MCF 10A (cell line): ENCODE data around the gene PDGFD. TPM values are rescaled to one million over a fixed set of nuclear protein-coding genes. Genes with fewer than 3 reads are reported as not detected.

ENCODE experiments used
- BruUV-seq: library from RNA; stranded (reverse); fragments of 400-500 nt; replicated peaks from 2 replicates; lab custom pipeline; 2021; lab: Mats Ljungman, UMichigan
- CTCF ChIA-PET: fragments of 300-600 bp; sonication (Branson Sonifier 250); formaldehyde crosslinking; extraction: SDS; loops from one replicate; lab custom pipeline; 2021; ENCODE audit warnings: antibody characterized with exemption, inconsistent platforms; lab: Yijun Ruan, JAX
- POLR2A ChIA-PET: fragments of 300-600, 350-650 bp; sonication (Branson Sonifier 250); formaldehyde crosslinking; extraction: SDS; loops from one replicate; lab custom pipeline; 2020; ENCODE audit warnings: antibody characterized with exemption, inconsistent platforms; lab: Yijun Ruan, JAX
- DNase-seq: peaks from one replicate; pipeline ENCODE4 v3.0.0-alpha.2; 2018; ENCODE audit not compliant: unreplicated experiment
- H3K27ac Mint-ChIP-seq: one replicate; pipeline ENCODE4 v1.8.0; 2022; ENCODE audit warnings: mild to moderate bottlenecking, low read depth, mixed read lengths; ENCODE audit not compliant: unreplicated experiment
- H3K27me3 Mint-ChIP-seq: one replicate; pipeline ENCODE4 v1.8.0; 2022; ENCODE audit warnings: mixed read lengths; ENCODE audit not compliant: insufficient read depth, unreplicated experiment
- H3K36me3 Mint-ChIP-seq: one replicate; pipeline ENCODE4 v1.8.0; 2022; ENCODE audit warnings: mild to moderate bottlenecking, moderate library complexity, mixed read lengths; ENCODE audit not compliant: insufficient read depth, unreplicated experiment
- H3K4me1 Mint-ChIP-seq: one replicate; pipeline ENCODE4 v1.8.0; 2022; ENCODE audit warnings: mixed read lengths; ENCODE audit not compliant: insufficient read depth, unreplicated experiment
- H3K4me3 Mint-ChIP-seq: one replicate; pipeline ENCODE4 v1.8.0; 2022; ENCODE audit warnings: mild to moderate bottlenecking, moderate library complexity, mixed read lengths; ENCODE audit not compliant: unreplicated experiment
- H3K9me3 Mint-ChIP-seq: one replicate; pipeline ENCODE4 v1.8.0; 2022; ENCODE audit warnings: mixed read lengths; ENCODE audit not compliant: unreplicated experiment
- intact Hi-C: fragments of 100-400 bp; cut with micrococcal nuclease; formaldehyde crosslinking; loops from 2 replicates; pipeline ENCODE4 v1.14.1; 2022
- total RNA-seq: library from RNA; stranded (reverse); gene quantifications from 2 replicates; pipeline ENCODE4 v1.2.3, GENCODE V29; 2022
- TF ChIP-seq, protein P1 (sequence below): fragments of 200-600 bp; IDR thresholded peaks from one replicate; pipeline ENCODE4 v1.8.0; 2022; ENCODE audit warnings: antibody characterized with exemption, mild to moderate bottlenecking; ENCODE audit not compliant: unreplicated experiment

Gene PDGFD
- total RNA-seq, 1 experiment from 2014 or later, result 0.61 TPM

DNA sequence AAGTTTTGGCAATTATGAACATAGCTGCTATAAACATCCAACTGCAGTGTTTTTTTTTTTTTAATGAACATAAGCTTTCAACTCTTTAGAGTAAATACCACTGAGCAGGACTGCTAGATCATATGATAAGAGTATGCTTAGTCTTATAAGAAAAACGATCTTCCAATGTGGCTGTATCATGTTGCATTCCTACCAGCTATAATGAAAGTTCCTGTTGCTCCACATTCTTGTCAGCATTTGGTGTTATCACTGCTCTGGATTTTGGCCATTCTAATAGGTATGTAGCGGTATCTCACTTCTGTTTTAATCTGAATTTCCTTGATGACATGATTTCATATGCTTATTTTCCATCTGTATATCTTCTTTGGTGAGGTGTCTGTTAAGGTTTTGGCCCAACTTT is 50.4 kb downstream of the PDGFD start:
- Mint-ChIP-seq H3K27me3 (no peaks in the 10 kb centered on the region), H3K27ac (no peak overlapping the region), H3K36me3 (no peaks in the 10 kb centered on the region), H3K9me3 (peaks cover 7% of the 10 kb centered on the region), H3K4me3 (no peak overlapping the region), H3K4me1 (no peaks in the 10 kb centered on the region)
- ChIA-PET CTCF (interaction anchor here (0.7 kb wide), 1 partner anchor 151 kb away, joined by 3 read pairs; no protein-coding TSS in a partner anchor), POLR2A (interaction anchor here (1.0 kb wide), 1 partner anchor 35 kb away, joined by 4 read pairs; no protein-coding TSS in a partner anchor)
- no peak for DNase-seq
- no TSS peak for BruUV-seq
- TF ChIP-seq, protein P1, sequence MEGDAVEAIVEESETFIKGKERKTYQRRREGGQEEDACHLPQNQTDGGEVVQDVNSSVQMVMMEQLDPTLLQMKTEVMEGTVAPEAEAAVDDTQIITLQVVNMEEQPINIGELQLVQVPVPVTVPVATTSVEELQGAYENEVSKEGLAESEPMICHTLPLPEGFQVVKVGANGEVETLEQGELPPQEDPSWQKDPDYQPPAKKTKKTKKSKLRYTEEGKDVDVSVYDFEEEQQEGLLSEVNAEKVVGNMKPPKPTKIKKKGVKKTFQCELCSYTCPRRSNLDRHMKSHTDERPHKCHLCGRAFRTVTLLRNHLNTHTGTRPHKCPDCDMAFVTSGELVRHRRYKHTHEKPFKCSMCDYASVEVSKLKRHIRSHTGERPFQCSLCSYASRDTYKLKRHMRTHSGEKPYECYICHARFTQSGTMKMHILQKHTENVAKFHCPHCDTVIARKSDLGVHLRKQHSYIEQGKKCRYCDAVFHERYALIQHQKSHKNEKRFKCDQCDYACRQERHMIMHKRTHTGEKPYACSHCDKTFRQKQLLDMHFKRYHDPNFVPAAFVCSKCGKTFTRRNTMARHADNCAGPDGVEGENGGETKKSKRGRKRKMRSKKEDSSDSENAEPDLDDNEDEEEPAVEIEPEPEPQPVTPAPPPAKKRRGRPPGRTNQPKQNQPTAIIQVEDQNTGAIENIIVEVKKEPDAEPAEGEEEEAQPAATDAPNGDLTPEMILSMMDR, result no peak
- intact Hi-C loops, result no loop called here

DNA sequence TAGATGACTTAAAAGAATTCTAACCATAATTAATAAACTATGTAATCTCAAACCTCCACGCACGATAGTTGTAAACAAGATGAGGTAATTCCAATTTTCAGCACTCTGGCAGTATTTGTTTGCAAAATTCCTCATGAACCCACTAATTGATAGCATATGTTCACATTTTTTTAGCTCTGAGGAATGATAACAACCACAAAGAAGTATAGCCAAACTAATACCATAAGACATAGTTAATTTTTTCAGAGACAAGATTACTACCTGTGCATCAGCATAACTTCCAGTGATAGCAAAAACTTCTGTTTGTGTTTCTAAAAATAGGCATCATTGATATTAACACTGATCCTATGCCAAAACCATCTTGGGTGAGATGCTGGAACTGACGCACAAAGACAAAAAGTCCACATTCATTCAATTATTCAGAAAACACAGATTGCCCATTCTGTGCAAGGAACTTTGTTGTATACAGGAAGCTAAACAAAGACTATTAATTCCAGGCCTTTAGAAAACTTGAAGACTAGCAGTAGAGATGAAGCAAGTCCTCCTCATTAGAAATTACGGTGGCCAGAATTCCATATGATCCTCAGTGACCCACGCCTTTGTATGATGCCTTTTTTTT is 57.7 kb downstream of the PDGFD start:
- Mint-ChIP-seq H3K27me3 (no peaks in the 10 kb centered on the region), H3K4me3 (no peak overlapping the region), H3K27ac (no peak overlapping the region), H3K4me1 (no peaks in the 10 kb centered on the region), H3K36me3 (no peaks in the 10 kb centered on the region), H3K9me3 (no peaks in the 10 kb centered on the region)
- CTCF ChIA-PET, result no interaction called here
- POLR2A ChIA-PET, result interaction anchor here (1.3 kb wide), 1 partner anchor 126 kb away, joined by 3 read pairs; no protein-coding TSS in a partner anchor
- no peak for DNase-seq
- no TSS peak for BruUV-seq
- intact Hi-C loops, result no loop called here
- TF ChIP-seq, protein P1, result no peak

DNA sequence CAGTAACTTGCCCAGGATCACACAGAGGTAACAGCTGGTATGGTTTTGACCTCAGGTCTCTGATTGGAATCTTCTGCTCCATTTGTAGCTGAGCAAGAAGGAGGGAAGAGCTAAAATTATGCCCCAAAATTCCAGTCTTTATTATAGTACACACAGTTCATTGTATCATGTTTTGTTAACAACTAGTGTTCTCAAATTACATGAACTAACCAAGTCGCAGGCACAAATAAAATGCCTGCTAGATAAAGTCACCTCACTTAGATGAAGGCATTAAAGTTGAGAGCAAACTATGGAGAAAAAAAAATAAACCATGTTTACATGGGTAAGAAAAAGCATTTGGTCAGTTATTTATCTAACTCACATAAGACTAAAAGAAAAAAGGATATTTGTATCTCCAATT is 58.8 kb downstream of the PDGFD start:
- H3K36me3 Mint-ChIP-seq, result no peaks in the 10 kb centered on the region
- H3K4me1 Mint-ChIP-seq, result no peaks in the 10 kb centered on the region
- DNase-seq, result no peak
- H3K9me3 Mint-ChIP-seq, result no peaks in the 10 kb centered on the region
- H3K27me3 Mint-ChIP-seq, result no peaks in the 10 kb centered on the region
- BruUV-seq, result no TSS peak
- no peak overlapping the region for H3K4me3 Mint-ChIP-seq
- ChIA-PET CTCF (interaction anchor here (0.6 kb wide), 1 partner anchor 1859 kb away, joined by 3 read pairs; no protein-coding TSS in a partner anchor), POLR2A (interaction anchor here (0.6 to 1.3 kb wide), 2 partner anchors 30 to 125 kb away, joined by 3 read pairs; no protein-coding TSS in a partner anchor)
- no peak overlapping the region for H3K27ac Mint-ChIP-seq
- TF ChIP-seq, protein P1, result no peak
- intact Hi-C loops, result no loop called here

DNA sequence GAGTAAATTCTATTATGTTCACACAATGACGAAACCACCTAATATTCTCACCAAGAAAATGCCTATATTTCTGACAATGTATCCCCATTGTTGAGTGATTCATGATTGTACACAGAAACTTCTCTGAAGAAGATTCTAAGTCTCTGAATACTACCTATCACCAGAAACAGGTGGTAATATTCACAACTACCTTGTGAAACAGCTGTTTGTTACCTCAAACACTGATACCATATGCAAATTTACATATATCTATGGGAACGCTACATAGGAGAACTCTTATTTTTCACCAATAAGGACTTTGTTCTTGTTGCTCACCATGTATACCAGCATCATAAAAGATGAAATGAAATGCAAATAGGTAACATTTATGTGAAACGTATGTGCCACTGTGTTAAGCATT is 59.3 kb downstream of the PDGFD start:
- no peak for DNase-seq
- Mint-ChIP-seq H3K4me1 (no peaks in the 10 kb centered on the region), H3K4me3 (no peak overlapping the region), H3K27me3 (no peaks in the 10 kb centered on the region), H3K9me3 (no peaks in the 10 kb centered on the region), H3K36me3 (no peaks in the 10 kb centered on the region), H3K27ac (no peak overlapping the region)
- ChIA-PET POLR2A (interaction anchor here (0.6 kb wide), 1 partner anchor 30 kb away, joined by 3 read pairs; no protein-coding TSS in a partner anchor), CTCF (no interaction called here)
- intact Hi-C loops, result no loop called here
- no TSS peak for BruUV-seq
- TF ChIP-seq, protein P1, result no peak
